Measurements from ENCODE around the gene LRRC32.

The LRRC32 gene, protein sequence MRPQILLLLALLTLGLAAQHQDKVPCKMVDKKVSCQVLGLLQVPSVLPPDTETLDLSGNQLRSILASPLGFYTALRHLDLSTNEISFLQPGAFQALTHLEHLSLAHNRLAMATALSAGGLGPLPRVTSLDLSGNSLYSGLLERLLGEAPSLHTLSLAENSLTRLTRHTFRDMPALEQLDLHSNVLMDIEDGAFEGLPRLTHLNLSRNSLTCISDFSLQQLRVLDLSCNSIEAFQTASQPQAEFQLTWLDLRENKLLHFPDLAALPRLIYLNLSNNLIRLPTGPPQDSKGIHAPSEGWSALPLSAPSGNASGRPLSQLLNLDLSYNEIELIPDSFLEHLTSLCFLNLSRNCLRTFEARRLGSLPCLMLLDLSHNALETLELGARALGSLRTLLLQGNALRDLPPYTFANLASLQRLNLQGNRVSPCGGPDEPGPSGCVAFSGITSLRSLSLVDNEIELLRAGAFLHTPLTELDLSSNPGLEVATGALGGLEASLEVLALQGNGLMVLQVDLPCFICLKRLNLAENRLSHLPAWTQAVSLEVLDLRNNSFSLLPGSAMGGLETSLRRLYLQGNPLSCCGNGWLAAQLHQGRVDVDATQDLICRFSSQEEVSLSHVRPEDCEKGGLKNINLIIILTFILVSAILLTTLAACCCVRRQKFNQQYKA

DNA sequence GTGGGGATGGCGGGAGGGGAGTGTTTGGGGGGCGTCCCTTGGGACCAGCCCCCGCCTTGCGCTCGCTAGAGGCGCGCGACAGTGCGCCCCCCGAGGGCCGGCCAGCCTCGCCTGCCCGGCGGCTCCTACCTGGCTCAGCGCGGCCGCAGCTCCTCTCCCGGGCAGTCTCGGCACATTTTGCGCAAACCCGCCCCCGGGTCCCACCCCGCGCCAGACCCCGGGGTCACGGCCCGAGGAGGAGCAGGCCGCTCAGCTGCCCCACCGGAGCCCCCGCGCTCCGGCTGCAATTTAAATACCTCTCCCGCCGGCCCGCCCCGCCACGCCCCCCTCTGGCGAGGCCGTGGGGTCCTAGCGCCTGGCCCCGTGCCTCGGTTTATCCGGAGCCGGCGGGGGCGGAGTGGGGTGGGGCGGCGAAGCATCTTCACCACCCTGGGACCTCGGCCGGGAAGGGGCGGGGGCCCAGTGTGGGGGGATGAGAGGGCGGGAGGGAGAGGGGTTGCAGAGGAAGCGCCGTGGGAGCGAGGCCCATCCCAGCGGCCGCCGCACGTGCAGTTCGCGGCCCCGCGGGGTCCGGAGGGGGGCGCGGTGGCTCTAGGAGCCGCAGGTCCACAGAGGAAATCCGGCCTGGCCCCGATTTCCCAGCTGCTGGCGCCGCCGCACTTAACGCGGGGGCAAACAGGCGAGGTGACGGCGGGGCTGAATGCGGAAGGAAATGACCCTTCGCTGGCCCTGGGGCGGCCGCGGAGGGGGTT is at the start of gene LRRC32:
Gene LRRC32 (minus strand): TSS at position 263 of the 752 bp plus-strand sequence. CDS start 4,793 bp downstream, outside the sequence.
- no peak for DNase-seq

DNA sequence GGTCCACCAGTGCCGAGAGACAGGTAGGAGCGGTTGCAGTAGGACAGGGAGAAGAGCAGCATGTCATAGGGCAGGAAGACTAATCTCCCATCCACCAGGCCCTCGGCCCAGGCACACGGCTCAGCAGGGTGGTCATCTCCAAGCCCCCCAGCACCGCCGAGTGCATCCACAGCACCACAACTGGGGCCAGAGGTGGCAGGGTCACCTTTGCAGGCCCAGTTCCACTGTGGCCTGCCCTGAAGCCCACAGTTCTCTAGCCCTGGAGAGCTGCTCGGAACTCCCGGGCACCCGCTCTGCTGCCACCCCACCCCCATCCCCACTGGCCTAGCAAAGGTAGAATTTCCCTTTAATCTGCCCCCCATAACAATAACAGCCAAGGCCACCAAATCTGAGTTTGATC is 49.1 kb upstream of the LRRC32 start:
- DNase-seq: no peak

DNA sequence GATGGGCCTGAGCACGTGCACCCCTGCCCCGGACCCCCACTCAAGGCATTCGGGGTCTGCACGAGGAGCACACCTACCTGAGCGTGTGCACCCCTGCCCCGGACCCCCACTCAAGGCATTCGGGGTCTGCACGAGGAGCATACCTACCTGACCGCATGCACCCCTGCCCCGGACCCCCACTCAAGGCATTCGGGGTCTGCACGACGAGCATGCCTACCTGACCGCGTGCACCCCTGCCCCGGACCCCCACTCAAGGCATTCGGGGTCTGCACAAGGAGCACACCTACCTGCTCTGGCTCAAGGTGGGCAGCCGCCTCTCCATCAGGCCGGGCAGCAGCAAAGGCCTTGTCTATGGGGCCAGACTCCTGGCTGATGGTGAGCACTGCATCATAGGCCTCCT is 48.7 kb upstream of the LRRC32 start:
- no peak for DNase-seq

DNA sequence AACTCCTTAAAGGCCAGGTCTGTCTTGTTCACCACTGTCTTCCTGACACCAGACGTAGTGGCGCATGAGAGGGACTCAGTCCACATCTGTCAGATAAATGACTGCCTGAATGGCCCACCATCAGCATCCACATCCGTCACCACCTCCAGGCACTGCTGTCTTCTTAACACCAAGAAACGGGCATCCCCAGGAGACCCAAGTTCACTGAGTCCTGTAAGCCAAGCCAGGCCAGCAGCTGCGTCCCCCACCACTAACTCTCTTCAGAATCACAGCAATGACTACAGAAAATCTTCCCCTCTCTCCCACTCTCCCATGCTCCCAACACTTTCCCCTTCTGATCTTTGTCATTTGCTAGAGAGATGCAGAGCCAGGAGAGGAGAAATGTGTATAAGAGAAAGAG is 47.3 kb upstream of the LRRC32 start:
- DNase-seq: no peak

DNA sequence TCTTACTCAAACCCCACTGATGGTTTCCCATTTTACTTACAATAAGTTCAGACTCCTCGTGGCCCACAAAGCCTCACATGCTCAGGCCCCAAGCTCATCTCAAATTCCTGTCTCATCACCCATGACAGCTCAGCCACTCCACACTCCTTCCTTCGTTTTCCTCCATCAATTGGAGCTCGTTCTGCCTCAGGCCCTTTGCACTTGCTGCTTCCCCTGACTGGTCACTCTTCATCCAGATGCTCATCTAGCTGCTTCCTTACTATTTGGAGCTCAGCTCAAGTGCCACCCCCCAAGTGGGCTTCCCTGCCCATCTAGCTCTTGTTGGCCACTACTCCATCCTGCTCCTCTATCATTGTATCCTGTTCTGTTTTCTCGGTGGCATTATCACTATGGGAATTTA is 46.8 kb upstream of the LRRC32 start:
- no peak for DNase-seq

DNA sequence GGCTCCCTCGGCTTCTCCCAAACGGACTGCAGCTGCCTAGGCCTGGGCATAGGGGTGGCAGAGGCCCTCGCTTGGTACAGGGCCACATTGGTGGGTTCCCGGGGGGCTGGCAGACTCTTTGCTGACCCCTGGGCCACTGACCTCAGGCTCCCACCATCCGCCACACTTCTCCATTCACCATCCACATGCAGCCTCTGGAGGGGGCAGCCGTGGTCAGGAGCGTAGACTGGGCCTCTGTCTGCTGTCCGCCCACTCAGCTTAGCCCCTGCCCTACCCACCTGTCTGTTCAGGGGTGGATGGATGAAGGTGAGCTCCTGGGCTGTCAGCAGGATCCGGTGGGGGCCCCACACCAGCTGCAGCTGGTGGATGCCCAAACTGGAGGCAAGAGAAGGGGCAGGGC is 45.7 kb upstream of the LRRC32 start:
- no peak for DNase-seq

DNA sequence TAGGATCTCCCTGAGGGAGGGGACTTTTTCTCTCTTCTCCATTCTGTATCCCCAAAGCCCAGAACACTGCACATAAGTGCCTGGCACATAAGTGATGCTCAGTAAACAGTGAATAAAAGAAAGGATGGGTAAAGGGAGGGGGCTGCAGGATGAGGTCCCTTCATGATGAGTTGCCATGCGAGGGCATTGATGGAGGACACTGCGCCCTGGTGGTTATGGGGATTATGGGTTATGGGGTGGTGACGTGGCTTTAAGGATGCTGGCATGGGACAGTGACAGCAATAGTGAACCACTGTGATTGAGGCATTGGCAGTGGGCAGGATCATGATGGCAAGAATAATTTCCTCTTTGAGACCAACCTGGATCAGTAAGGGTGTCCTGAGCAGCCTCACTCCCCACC is 43.9 kb upstream of the LRRC32 start:
- no peak for DNase-seq

DNA sequence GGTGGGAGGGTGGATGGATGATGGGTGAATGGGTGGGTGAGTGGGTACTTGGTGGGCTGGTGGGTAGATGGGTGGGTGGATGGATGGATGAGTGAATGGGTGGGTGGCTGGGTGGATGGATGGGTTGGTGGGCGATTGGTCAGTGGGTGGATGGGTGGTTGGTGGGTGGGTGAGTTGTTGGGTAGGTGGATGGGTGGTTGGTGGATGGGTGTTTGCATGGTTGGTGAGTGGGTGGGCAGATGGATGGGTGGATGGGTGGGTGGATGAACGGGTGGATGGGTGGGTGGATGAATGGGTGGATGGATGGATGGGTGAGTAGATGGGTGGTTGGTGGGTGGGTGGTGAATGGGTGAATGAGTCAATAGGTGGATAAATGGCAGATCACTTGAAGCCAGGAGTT is 43.0 kb upstream of the LRRC32 start:
- DNase-seq: no peak

DNA sequence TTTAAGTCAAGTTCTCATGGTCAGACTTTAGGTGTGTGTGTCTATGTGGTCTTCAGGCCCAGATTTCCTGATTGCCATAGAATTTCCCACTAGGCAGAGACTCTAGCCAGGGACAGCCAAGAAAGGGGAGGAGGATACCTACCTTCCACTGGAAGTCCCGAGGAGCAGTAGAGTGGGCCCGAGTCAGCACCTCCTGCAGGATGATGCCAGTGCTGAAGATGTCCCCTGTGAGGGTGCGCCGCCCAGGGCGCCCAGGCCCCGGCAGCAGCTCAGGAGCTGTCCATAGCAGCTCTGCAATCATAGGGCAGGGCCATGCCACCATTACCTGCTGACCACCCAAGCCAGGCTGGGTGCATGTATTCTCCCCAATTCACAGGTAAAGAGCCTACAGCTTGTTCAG is 41.6 kb upstream of the LRRC32 start:
- DNase-seq: no peak

DNA sequence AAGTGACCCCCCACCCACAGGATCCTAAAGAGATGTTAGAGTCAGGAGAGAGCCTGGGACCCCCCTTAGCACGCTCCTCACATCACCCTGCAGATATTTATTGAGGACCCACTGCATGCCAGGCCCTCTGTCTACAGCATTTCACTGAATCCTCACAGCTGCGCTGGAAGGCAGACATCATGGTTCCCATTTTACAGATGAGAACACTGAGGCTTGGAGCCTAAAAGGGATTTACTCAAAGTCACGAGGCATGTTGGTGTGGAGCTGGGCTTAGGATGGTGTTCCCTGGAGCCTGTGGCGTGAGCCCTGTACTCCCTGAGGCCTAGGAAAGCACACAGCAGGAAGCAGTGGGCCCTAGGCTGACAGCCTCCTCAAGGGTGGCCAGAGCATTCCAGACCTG is 39.2 kb upstream of the LRRC32 start:
- DNase-seq: no peak

DNA sequence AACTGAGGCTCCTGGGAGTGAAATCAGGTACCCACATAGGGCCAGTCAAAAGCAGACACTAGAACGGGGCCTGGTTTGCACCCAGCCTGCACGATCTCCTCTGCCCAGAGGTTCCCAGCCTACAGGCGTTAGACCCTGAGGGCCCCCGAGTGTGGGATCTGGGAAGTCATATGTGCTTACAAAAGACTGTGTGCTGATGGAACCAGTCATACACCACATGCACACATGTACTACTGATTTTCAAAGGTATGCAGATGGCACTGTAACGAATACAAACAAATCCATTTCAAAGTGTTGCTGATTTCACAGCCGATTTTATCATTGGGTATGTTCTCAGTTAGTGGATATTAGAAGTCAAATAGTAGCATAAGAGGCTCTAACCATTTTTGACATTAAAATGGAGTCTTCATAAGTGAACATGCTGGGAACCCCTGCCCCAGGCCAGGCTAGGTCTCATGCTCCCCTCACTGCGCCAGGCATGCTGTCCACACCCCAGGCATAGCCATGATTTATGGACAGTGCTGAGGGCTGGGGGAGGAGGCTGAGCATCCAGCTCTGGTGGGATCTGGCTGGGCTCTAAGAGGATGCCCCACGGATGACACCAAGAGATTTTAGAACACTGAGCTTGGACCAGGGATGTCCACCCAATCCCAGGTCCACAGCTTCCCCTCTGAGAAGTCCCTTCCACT is 38.6 kb upstream of the LRRC32 start:
- no peak for DNase-seq

DNA sequence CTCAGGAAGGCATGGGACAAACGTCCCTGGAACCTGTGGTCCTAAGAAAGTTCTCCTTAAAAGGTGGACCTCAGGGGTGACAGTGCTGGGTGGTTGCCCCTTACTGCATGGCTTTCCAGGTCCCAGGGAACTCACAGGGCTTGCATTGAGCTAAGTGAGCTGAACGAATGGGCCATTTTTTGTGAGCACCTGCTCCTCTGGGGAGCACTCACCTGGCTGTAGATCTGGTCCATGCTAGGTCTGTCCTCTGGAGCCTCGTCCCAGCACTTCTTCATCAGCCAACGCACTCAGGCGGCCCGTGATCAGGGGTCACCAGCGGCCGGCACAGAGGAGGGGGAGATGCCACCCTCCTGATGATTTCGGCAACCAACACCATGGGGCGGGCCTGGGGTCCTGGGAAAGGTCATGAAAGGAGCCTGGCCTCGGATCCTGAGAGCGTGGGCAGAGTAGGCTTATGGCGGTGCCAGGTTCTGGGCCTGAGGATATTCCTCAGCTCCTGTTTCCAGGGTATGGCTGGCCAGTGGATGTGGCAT is 36.8 kb upstream of the LRRC32 start:
- no peak for DNase-seq

DNA sequence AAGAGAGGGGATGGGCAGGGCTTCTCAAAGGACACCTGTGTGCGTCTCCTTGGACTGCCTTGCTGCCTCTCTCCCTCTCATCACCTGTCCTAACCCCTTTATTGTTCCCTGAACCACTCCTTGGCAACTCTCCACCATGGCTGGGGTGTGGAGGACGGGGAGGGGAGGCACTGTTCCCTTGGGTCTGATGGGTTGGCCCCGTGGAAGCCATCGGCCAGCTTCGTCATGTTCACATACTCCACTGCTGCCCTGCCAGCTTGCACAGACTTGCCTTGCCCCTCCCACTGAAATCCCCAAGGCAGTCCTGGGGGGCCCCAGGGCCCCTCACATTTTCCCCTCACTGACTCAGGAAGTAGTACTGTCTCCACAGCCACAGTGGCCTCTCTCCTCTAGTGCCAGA is 36.1 kb upstream of the LRRC32 start:
- no peak for DNase-seq

DNA sequence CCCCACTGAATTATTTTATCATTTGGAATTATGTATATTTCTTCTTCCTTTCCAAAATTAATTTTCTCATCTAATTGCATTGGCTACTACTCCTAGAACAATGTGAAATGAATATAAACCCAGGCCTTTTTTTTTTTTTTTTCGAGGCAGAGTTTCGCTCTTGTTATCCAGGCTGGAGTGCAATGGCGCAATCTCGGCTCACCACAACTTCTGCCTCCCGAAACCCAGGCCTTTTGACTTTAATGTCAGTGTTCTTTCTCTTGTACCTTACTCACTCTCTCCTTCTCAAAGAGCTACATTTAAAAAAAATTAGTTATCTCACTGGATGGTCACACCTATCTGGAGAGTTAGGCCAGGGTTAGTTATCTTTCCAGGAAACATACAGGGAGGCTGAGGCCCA is 35.3 kb upstream of the LRRC32 start:
- DNase-seq: no peak

DNA sequence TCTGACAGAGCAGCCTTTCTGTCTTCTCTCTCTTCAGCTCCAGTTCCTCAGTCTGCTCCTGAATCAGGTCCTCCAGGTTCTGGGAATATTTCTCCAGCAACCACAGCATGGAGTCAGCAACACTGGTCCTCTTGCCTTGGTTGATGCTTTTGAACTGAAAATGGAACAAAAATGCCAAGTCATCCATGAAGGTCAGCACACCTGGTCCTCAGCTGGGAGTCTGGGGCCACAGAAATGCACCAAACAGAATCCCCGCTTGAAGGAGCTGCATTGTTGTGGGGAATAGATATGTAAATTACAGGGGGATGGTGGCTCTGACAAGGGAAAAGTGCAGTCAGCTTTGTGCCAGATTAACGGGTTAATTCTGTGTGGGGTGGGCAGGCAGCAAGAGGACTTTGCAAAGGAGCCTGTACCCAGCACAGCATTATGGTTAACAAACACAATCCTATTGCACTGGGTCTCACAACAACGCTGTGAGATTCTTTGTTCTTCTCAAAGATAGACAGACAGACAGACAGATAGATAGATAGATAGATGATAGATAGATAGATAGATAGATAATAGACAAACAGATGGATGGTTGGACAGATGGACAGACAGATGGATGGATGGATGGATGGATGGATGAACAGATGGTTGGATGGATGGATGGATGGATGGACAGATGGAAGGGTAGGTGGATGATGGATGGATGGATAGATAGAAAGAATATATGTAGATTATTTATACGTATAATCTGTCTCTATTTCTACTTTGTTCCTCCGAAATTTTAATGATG is 33.8 kb upstream of the LRRC32 start:
- no peak for DNase-seq

DNA sequence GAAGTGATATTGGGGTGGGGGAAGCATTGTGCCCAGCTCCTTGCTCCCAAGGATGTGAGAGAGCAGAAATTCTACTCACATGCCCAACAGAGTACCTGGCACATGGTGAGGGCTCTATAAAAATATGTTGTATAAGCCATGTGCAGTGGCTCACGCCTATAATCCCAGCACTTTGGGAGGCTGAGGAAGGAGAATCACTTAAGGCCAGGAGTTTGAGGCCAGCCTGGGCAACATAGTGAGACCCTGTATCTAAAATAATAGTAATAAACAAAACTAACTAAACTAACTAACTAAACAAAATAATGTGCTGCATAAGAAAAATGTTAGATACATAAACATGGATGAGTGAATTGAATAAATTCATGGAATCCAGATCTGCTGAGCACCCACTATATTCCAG is 33.2 kb upstream of the LRRC32 start:
- no peak for DNase-seq

DNA sequence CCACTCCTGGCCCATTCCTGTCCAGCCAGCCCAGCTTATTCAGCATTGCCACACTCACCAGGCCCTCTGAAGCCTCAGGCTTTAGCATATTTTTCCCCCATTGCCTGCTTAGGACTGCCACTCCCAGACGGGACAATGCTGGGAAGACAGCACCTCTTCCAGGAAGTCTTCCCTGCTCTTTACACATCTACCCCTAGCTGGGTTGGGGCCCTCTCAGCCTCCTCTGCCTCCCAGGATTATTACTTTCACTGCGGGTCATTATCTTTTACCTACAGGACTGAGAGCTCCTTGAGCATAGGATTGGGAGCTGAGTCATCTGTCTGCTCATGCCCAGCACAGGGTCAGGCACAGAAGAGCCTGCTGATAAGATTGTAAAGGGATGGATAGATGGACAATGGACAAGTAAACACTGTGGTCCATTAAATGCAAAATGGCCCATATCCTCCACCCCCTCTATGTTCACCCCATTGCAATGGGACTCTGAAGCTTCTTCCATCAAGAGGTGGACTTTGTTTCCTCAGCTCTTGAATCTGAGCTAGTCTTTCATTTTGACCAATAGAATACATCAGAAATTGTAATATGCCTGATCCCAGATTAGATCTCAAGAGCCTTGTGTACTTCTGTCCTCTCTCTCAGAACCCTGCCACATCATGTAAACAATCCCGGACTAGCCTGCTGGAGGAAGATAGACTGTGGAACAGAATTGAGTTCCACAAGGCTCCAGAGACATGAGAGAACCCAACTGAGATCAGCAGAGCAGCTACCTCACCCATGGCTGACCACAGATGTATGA is 32.0 kb upstream of the LRRC32 start:
- DNase-seq: no peak

DNA sequence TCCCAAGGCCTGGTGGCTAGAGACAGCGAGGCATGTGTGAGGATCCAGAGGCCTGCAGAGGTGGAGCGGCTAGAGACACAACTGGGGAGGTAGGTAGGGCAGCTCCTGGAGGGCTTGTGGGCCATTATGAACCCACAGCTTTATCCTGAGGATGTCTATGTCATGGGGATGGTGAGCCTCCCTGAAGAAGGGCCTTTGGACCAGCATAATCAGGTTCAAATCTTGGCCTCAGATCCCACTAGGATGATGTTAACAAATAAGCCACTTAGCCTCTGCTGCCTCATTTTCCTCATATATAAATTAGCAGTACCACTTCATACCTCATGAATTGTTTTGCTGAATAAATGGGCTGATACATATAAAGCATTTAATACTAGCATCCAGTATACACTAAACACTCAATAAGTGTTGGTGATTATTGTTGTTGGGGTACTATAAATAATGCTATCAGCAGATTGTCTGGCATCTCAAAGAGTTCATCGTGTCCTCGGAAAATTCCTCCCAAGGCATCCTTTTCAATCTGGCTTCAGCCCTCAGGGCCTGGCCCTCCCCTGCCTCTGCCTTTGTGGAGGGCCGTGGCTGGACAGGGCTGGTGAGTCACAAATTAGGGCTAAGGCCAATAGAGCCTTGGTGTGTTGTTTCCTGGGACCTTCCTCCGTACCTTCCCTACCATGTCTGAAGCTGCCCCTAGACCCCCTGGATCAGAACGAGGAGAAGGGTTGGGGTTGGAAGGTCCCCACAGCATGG is 30.9 kb upstream of the LRRC32 start:
- no peak for DNase-seq

DNA sequence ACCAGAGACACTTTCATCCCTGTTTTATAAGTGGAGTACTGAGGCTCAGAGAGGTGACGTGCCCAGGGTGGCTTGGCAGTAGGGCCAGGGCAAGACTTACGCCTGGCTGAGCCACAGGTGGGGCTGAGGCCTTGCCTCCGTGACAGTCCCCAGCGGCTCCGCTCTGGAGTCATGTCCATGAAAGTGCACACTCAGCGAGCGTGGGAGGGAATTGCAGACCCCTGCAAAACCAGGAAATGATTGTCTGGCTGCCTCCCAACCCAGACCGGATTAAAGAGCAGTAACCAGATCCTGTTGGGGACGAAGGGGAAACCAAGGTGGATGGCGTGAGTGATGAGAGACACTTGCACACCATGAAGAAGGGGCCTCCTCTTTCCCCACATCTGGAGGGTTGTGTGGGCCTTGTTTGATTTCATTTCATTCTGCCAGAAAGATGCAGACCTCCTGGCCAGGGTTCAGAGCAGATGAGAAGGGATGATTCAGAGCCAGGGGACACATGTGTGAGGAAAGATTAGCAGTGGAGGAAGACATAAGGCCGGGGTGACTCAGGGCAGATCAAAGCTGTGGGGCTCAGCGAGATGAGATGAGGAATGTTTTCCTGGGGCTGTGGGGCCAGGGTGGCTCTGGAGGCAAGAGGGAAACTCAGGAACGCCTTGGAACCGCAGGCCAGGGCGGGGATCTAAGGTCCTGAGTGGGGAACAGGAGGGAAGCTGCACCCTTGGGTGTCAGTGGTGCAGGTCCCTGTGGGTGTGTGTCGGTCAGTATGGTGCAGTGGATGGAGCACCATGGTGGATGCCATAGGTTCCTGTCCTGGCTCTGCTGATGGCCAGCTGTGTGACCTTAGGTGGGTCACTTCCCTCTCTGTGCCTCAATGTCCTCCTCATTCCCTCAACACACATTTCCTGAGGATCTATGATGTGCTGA is 29.9 kb upstream of the LRRC32 start:
- no peak for DNase-seq
